ENCODE results near the gene VPS16.

The VPS16 gene

DNA sequence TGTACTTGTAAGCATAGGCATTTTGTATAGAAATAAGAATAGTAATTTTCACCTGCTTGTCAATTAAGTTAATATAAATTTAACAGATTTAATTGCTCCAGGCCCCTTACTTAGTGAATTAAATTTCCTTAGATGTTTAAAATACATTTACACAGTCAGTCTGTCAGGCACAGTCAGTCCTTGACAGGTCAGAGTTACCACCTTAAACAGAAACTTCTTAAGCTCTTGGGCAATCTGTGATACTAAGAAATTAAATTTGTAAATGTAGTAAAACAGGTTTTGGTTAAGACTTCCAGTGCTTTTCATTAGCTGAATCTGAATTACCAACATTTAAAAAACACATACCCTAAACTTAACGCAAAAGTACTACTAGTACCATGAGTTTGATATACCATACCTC, 48.7 kb downstream of the VPS16 start (continued):
- TF ChIP-seq, protein P1, sequence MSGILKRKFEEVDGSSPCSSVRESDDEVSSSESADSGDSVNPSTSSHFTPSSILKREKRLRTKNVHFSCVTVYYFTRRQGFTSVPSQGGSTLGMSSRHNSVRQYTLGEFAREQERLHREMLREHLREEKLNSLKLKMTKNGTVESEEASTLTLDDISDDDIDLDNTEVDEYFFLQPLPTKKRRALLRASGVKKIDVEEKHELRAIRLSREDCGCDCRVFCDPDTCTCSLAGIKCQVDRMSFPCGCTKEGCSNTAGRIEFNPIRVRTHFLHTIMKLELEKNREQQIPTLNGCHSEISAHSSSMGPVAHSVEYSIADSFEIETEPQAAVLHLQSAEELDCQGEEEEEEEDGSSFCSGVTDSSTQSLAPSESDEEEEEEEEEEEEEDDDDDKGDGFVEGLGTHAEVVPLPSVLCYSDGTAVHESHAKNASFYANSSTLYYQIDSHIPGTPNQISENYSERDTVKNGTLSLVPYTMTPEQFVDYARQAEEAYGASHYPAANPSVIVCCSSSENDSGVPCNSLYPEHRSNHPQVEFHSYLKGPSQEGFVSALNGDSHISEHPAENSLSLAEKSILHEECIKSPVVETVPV (CRISPR knock-in tag; IDR thresholded peaks at IDR 0.05), result no peak
- TF ChIP-seq ZFP30 (CRISPR knock-in tag; IDR thresholded peaks at IDR 0.05), result no peak

DNA sequence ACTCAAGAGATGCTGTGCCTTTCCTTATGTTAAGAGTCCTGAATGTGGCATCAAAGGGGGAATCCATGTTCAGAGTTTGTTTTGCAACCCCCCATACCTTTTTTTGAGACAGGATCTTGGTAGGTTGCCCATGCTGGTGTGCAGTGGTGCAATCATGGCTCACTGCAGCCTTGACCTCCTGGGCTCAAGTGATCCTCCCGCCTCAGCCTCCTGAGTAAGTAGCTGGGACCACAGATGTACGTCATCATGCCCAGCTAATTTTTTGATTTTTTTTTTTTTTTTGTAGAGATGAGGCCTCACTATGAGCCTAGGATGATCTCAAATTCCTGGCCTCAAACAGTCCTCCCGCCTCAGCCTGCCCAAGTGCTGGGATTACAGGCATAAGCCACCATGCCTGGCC, 49.3 kb downstream of the VPS16 start:
- TF ChIP-seq, protein P2, sequence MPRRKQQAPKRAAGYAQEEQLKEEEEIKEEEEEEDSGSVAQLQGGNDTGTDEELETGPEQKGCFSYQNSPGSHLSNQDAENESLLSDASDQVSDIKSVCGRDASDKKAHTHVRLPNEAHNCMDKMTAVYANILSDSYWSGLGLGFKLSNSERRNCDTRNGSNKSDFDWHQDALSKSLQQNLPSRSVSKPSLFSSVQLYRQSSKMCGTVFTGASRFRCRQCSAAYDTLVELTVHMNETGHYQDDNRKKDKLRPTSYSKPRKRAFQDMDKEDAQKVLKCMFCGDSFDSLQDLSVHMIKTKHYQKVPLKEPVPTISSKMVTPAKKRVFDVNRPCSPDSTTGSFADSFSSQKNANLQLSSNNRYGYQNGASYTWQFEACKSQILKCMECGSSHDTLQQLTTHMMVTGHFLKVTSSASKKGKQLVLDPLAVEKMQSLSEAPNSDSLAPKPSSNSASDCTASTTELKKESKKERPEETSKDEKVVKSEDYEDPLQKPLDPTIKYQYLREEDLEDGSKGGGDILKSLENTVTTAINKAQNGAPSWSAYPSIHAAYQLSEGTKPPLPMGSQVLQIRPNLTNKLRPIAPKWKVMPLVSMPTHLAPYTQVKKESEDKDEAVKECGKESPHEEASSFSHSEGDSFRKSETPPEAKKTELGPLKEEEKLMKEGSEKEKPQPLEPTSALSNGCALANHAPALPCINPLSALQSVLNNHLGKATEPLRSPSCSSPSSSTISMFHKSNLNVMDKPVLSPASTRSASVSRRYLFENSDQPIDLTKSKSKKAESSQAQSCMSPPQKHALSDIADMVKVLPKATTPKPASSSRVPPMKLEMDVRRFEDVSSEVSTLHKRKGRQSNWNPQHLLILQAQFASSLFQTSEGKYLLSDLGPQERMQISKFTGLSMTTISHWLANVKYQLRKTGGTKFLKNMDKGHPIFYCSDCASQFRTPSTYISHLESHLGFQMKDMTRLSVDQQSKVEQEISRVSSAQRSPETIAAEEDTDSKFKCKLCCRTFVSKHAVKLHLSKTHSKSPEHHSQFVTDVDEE (CRISPR knock-in tag; IDR thresholded peaks at IDR 0.05), result no peak
- TF ChIP-seq, protein P3, sequence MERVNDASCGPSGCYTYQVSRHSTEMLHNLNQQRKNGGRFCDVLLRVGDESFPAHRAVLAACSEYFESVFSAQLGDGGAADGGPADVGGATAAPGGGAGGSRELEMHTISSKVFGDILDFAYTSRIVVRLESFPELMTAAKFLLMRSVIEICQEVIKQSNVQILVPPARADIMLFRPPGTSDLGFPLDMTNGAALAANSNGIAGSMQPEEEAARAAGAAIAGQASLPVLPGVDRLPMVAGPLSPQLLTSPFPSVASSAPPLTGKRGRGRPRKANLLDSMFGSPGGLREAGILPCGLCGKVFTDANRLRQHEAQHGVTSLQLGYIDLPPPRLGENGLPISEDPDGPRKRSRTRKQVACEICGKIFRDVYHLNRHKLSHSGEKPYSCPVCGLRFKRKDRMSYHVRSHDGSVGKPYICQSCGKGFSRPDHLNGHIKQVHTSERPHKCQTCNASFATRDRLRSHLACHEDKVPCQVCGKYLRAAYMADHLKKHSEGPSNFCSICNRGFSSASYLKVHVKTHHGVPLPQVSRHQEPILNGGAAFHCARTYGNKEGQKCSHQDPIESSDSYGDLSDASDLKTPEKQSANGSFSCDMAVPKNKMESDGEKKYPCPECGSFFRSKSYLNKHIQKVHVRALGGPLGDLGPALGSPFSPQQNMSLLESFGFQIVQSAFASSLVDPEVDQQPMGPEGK (CRISPR knock-in tag; IDR thresholded peaks at IDR 0.05; ENCODE audit: borderline replicate concordance), result no peak
- TF ChIP-seq GLIS3 (CRISPR knock-in tag; IDR thresholded peaks at IDR 0.05), result no peak
- no peak for TF ChIP-seq CSDC2 (CRISPR knock-in tag; IDR thresholded peaks at IDR 0.05)
- no peak for TF ChIP-seq ZNF8 (CRISPR knock-in tag; IDR thresholded peaks at IDR 0.05)
- no peak for TF ChIP-seq ZC3H10 (CRISPR knock-in tag; IDR thresholded peaks at IDR 0.05)
- TF ChIP-seq TOX (CRISPR knock-in tag; IDR thresholded peaks at IDR 0.05; ENCODE audit: borderline replicate concordance), result no peak
- TF ChIP-seq, protein P1 (CRISPR knock-in tag; IDR thresholded peaks at IDR 0.05), result no peak
- no peak for TF ChIP-seq ZNF565 (CRISPR knock-in tag; conservative IDR thresholded peaks at IDR 0.05; ENCODE audit: low read depth)
- TF ChIP-seq, protein P4, sequence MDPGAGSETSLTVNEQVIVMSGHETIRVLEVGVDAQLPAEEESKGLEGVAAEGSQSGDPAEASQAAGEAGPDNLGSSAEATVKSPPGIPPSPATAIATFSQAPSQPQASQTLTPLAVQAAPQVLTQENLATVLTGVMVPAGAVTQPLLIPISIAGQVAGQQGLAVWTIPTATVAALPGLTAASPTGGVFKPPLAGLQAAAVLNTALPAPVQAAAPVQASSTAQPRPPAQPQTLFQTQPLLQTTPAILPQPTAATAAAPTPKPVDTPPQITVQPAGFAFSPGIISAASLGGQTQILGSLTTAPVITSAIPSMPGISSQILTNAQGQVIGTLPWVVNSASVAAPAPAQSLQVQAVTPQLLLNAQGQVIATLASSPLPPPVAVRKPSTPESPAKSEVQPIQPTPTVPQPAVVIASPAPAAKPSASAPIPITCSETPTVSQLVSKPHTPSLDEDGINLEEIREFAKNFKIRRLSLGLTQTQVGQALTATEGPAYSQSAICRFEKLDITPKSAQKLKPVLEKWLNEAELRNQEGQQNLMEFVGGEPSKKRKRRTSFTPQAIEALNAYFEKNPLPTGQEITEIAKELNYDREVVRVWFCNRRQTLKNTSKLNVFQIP (CRISPR knock-in tag; IDR thresholded peaks at IDR 0.05; ENCODE audit: borderline replicate concordance, low read depth), result no peak
- TF ChIP-seq ZFP30 (CRISPR knock-in tag; IDR thresholded peaks at IDR 0.05), result no peak
- no peak for TF ChIP-seq BACH2 (CRISPR knock-in tag; IDR thresholded peaks at IDR 0.05; ENCODE audit: borderline replicate concordance)
- no peak for TF ChIP-seq ZNF70 (CRISPR knock-in tag; IDR thresholded peaks at IDR 0.05)
- no peak for TF ChIP-seq TCF4 (CRISPR knock-in tag; IDR thresholded peaks at IDR 0.05; ENCODE audit: borderline replicate concordance)
- no peak for TF ChIP-seq ISL1 (CRISPR knock-in tag; IDR thresholded peaks at IDR 0.05)
- TF ChIP-seq, protein P5, sequence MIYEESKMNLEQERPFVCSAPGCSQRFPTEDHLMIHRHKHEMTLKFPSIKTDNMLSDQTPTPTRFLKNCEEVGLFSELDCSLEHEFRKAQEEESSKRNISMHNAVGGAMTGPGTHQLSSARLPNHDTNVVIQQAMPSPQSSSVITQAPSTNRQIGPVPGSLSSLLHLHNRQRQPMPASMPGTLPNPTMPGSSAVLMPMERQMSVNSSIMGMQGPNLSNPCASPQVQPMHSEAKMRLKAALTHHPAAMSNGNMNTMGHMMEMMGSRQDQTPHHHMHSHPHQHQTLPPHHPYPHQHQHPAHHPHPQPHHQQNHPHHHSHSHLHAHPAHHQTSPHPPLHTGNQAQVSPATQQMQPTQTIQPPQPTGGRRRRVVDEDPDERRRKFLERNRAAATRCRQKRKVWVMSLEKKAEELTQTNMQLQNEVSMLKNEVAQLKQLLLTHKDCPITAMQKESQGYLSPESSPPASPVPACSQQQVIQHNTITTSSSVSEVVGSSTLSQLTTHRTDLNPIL (CRISPR knock-in tag; IDR thresholded peaks at IDR 0.05; ENCODE audit: low read depth), result no peak
- no peak for TF ChIP-seq PPARA (CRISPR knock-in tag; IDR thresholded peaks at IDR 0.05; ENCODE audit: borderline replicate concordance)
- TF ChIP-seq SNAI2 (CRISPR knock-in tag; IDR thresholded peaks at IDR 0.05), result no peak
- TF ChIP-seq ESRRG (CRISPR knock-in tag; IDR thresholded peaks at IDR 0.05), result no peak
- no peak for ATAC-seq

DNA sequence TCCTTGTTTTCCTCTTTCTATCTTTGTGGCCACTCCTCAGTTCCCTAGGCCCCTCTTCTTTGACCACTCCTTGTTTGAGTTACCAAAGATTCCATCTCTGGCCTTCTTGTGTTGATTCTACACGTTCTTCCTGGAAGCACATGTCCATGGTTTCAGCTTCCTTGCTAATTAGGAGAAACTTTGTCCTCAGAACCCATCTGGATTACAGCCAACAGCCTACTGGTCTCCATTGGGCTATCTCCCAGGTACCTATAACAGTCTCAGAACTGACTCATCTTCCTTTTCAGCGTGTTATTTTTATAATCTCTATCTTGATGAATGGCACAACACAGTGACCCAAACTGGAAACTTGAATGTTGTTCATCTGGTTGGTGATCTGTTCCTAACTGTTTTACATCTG, 50.2 kb downstream of the VPS16 start:
- TF ChIP-seq ZNF565 (CRISPR knock-in tag; conservative IDR thresholded peaks at IDR 0.05; ENCODE audit: low read depth), result no peak
- TF ChIP-seq GLIS3 (CRISPR knock-in tag; IDR thresholded peaks at IDR 0.05), result no peak
- TF ChIP-seq ZNF70 (CRISPR knock-in tag; IDR thresholded peaks at IDR 0.05), result no peak
- TF ChIP-seq ARNTL (CRISPR knock-in tag; IDR thresholded peaks at IDR 0.05; ENCODE audit: borderline replicate concordance, low read depth), result no peak
- no peak for TF ChIP-seq ZFP3 (CRISPR knock-in tag; IDR thresholded peaks at IDR 0.05)
- TF ChIP-seq, protein P3 (CRISPR knock-in tag; IDR thresholded peaks at IDR 0.05; ENCODE audit: borderline replicate concordance), result no peak
- TF ChIP-seq SNAI2 (CRISPR knock-in tag; IDR thresholded peaks at IDR 0.05), result no peak
- no peak for TF ChIP-seq ZNF8 (CRISPR knock-in tag; IDR thresholded peaks at IDR 0.05)
- no peak for TF ChIP-seq BACH2 (CRISPR knock-in tag; IDR thresholded peaks at IDR 0.05; ENCODE audit: borderline replicate concordance)
- peak; percentile 64 for ATAC-seq

All from SK-N-SH treated with all-trans-retinoic acid at 6 μM for 48 hours (cell line).